IMR-90 (cell line): Measurements from ENCODE around the gene C15orf39. TPM values are rescaled to one million over a fixed set of nuclear protein-coding genes. Genes with fewer than 3 reads are reported as not detected.

Experiments
- ATAC-seq: fragments of 200-7000 bp; cut with Tn5 transposase; 2 replicates; pipeline ENCODE4 v1.9.1; 2020; ENCODE audit warnings: low read depth, mild to moderate bottlenecking, moderate library complexity
- BruUV-seq: library from RNA; stranded (reverse); fragments of 400-500 nt; replicated peaks from 2 replicates; lab custom pipeline; 2021; lab: Mats Ljungman, UMichigan
- CTCF ChIA-PET: fragments of 300-600 bp; formaldehyde crosslinking; extraction: SDS; loops from one replicate; lab custom pipeline; 2021; ENCODE audit warnings: antibody characterized with exemption; lab: Yijun Ruan, JAX
- POLR2A ChIA-PET: fragments of 300-600 bp; sonication (Branson Sonifier 250); formaldehyde crosslinking; loops from one replicate; lab custom pipeline; 2022; ENCODE audit warnings: antibody characterized with exemption; ENCODE audit not compliant: unreplicated experiment; lab: Charles Lee
- DNase-seq: peaks from one replicate; pipeline ENCODE4 v3.0.0; 2013
- H2AFZ ChIP-seq: replicated peaks from 2 replicates; pipeline ENCODE3; 2013; ENCODE audit warnings: low read length, mild to moderate bottlenecking; ENCODE audit not compliant: poor library complexity
- H2AK5ac ChIP-seq: 2 replicates; pipeline ENCODE4 v1.6.1; 2013; ENCODE audit warnings: low read depth, low read length, inconsistent platforms
- H2AK9ac ChIP-seq: replicated peaks from 2 replicates; pipeline ENCODE3; 2013; ENCODE audit warnings: mild to moderate bottlenecking, low read depth, low read length, moderate library complexity; ENCODE audit not compliant: poor library complexity
- H2BK120ac ChIP-seq: 2 replicates; pipeline ENCODE4 v1.6.1; 2013; ENCODE audit warnings: low read depth, low read length, inconsistent platforms
- H2BK15ac ChIP-seq: 3 replicates; pipeline ENCODE4 v1.6.1; 2013; ENCODE audit warnings: low read depth, low read length, inconsistent platforms
- H2BK20ac ChIP-seq: 2 replicates; pipeline ENCODE4 v1.6.1; 2013; ENCODE audit warnings: low read depth, mild to moderate bottlenecking, inconsistent platforms, low read length, moderate library complexity
- H2BK5ac ChIP-seq: 2 replicates; pipeline ENCODE4 v1.6.1; 2013; ENCODE audit warnings: mild to moderate bottlenecking, low read depth, low read length, inconsistent platforms; ENCODE audit not compliant: poor library complexity, severe bottlenecking
- H3K14ac ChIP-seq: replicated peaks from 2 replicates; pipeline ENCODE4 v1.6.1; 2013; ENCODE audit warnings: low read depth, low read length, inconsistent platforms
- H3K18ac ChIP-seq: 2 replicates; pipeline ENCODE4 v1.6.1; 2013; ENCODE audit warnings: low read depth, low read length, control low read depth
- H3K23ac ChIP-seq: 2 replicates; pipeline ENCODE4 v1.6.1; 2013; ENCODE audit warnings: low read depth, low read length, inconsistent platforms
- H3K27ac ChIP-seq: 2 replicates; pipeline ENCODE4 v1.5.1; 2013; ENCODE audit warnings: mild to moderate bottlenecking, control low read depth, low read length; ENCODE audit not compliant: insufficient read depth
- H3K27me3 ChIP-seq: 2 replicates; pipeline ENCODE4 v1.6.1; 2013; ENCODE audit warnings: low read length; ENCODE audit not compliant: control insufficient read depth, insufficient read depth
- H3K36me3 ChIP-seq: 2 replicates; pipeline ENCODE4 v1.6.1; 2013; ENCODE audit warnings: low read length, mixed read lengths; ENCODE audit not compliant: control insufficient read depth, insufficient read depth
- H3K4ac ChIP-seq: 2 replicates; pipeline ENCODE4 v1.6.1; 2013; ENCODE audit warnings: low read depth, low read length, inconsistent platforms
- H3K4me1 ChIP-seq: 2 replicates; pipeline ENCODE4 v1.6.1; 2013; ENCODE audit warnings: low read length, mixed read lengths; ENCODE audit not compliant: control insufficient read depth, insufficient read depth
- H3K4me2 ChIP-seq: 2 replicates; pipeline ENCODE4 v1.6.1; 2013; ENCODE audit warnings: low read depth, mild to moderate bottlenecking, control low read depth, low read length, moderate library complexity
- H3K4me3 ChIP-seq: 2 replicates; pipeline ENCODE4 v1.5.1; 2013; ENCODE audit warnings: low read depth, mild to moderate bottlenecking, control low read depth, low read length, moderate library complexity; ENCODE audit not compliant: insufficient read depth
- H3K56ac ChIP-seq: 2 replicates; pipeline ENCODE4 v1.6.1; 2013; ENCODE audit warnings: low read length, inconsistent platforms; ENCODE audit not compliant: insufficient read depth; ENCODE audit errors: extremely low read depth
- H3K79me1 ChIP-seq, 2 experiments: 2 replicates each; pipeline ENCODE4 v1.6.1; 2013; ENCODE audit warnings: low read length in 2 of 2, inconsistent platforms in 1 of 2, low read depth in 1 of 2
- H3K9ac ChIP-seq: 2 replicates; pipeline ENCODE4 v1.6.1; 2013; ENCODE audit warnings: low read depth, low read length, control low read depth
- H3K9me1 ChIP-seq: 2 replicates; pipeline ENCODE4 v1.6.1; 2013; ENCODE audit warnings: low read length, inconsistent platforms; ENCODE audit not compliant: insufficient read depth
- H3K9me3 ChIP-seq: 2 replicates; pipeline ENCODE4 v1.6.1; 2013; ENCODE audit warnings: low read length; ENCODE audit not compliant: control insufficient read depth, insufficient read depth
- H4K20me1 ChIP-seq: 2 replicates; pipeline ENCODE4 v1.6.1; 2013; ENCODE audit warnings: low read length, inconsistent platforms; ENCODE audit not compliant: insufficient read depth
- H4K5ac ChIP-seq: 2 replicates; pipeline ENCODE4 v1.6.1; 2013; ENCODE audit warnings: mild to moderate bottlenecking, low read depth, low read length, control low read depth
- H4K8ac ChIP-seq, 2 experiments: 2 replicates each; pipeline ENCODE4 v1.6.1; 2013; ENCODE audit warnings: low read depth in 2 of 2, low read length in 2 of 2, control low read depth in 1 of 2, inconsistent platforms in 1 of 2
- H4K91ac ChIP-seq: 2 replicates; pipeline ENCODE4 v1.6.1; 2013; ENCODE audit warnings: low read depth, low read length, inconsistent platforms; ENCODE audit not compliant: insufficient read depth
- BHLHE40 ChIP-seq: fragments of 150-350 bp; IDR thresholded peaks from 2 replicates; pipeline ENCODE4 v1.6.1; 2016; ENCODE audit warnings: mild to moderate bottlenecking, low read depth, low read length
- CEBPB ChIP-seq: IDR thresholded peaks from 2 replicates; pipeline ENCODE4 v1.6.1; 2012; ENCODE audit warnings: low read depth, low read length, improper control_type of control experiment
- CHD1 ChIP-seq: IDR thresholded peaks from 2 replicates; pipeline ENCODE4 v1.6.1; 2012; ENCODE audit warnings: low read depth, low read length, improper control_type of control experiment
- CTCF ChIP-seq: conservative IDR thresholded peaks from 2 replicates; pipeline ENCODE4 v1.5.1; 2012; ENCODE audit warnings: mild to moderate bottlenecking, low read depth, low read length, improper control_type of control experiment
- ELK1 ChIP-seq: fragments of 150-350 bp; IDR thresholded peaks from 2 replicates; pipeline ENCODE4 v1.6.1; 2016; ENCODE audit warnings: low read depth, mild to moderate bottlenecking, low read length, moderate library complexity, borderline replicate concordance
- FOS ChIP-seq: fragments of 150-350 bp; IDR thresholded peaks from 2 replicates; pipeline ENCODE4 v1.6.1; 2016; ENCODE audit warnings: low read depth, low read length
- MAFK ChIP-seq: IDR thresholded peaks from 2 replicates; pipeline ENCODE4 v1.6.1; 2012; ENCODE audit warnings: low read depth, low read length, improper control_type of control experiment
- MAZ ChIP-seq: IDR thresholded peaks from 2 replicates; pipeline ENCODE4 v1.6.1; 2012; ENCODE audit warnings: low read depth, mild to moderate bottlenecking, low read length, improper control_type of control experiment, moderate library complexity, borderline replicate concordance
- MXI1 ChIP-seq: IDR thresholded peaks from 2 replicates; pipeline ENCODE4 v1.6.1; 2012; ENCODE audit warnings: low read depth, mild to moderate bottlenecking, low read length, moderate library complexity, borderline replicate concordance
- NFE2L2 ChIP-seq: fragments of 150-350 bp; IDR thresholded peaks from 2 replicates; pipeline ENCODE4 v1.6.1; 2016; ENCODE audit warnings: low read depth, mild to moderate bottlenecking, low read length
- POLR2A ChIP-seq: IDR thresholded peaks from 2 replicates; pipeline ENCODE4 v1.6.1; 2012; ENCODE audit warnings: mild to moderate bottlenecking, low read depth, low read length
- RAD21 ChIP-seq: IDR thresholded peaks from 2 replicates; pipeline ENCODE4 v1.6.1; 2012; ENCODE audit warnings: low read length, improper control_type of control experiment
- RCOR1 ChIP-seq: IDR thresholded peaks from 2 replicates; pipeline ENCODE4 v1.6.1; 2012; ENCODE audit warnings: mild to moderate bottlenecking, low read length, improper control_type of control experiment; ENCODE audit not compliant: insufficient replicate concordance
- RFX5 ChIP-seq: IDR thresholded peaks from 2 replicates; pipeline ENCODE4 v1.8.0; 2012; ENCODE audit warnings: low read depth, mild to moderate bottlenecking, low read length, moderate library complexity
- SMC3 ChIP-seq: fragments of 150-350 bp; IDR thresholded peaks from 2 replicates; pipeline ENCODE4 v1.6.1; 2016; ENCODE audit warnings: low read depth, mild to moderate bottlenecking, antibody characterized with exemption, low read length, moderate library complexity
- USF2 ChIP-seq: fragments of 150-350 bp; IDR thresholded peaks from 2 replicates; pipeline ENCODE4 v1.6.1; 2017; ENCODE audit warnings: mild to moderate bottlenecking, antibody characterized with exemption, low read length, low read depth
- WGBS, 2 experiments: methylation state at CpG; one replicate each; pipeline versions ENCODE4 v1.1.5 to v1.1.7; 2013; ENCODE audit warnings: missing lambda C conversion rate in 2 of 2; ENCODE audit not compliant: insufficient read length in 1 of 2; ENCODE audit errors: extremely low coverage in 2 of 2; 5-methylcytosine and 5-hydroxymethylcytosine counted together
- dilution Hi-C: fragments of 300-500 bp; cut with HindIII; formaldehyde crosslinking; loops from one replicate; pipeline ENCODE4 v1.14.3; 2018; ENCODE audit warnings: low sequenced_read_pairs; ENCODE audit not compliant: unreplicated experiment
- in situ Hi-C: fragments of 300-500 bp; cut with MboI; formaldehyde crosslinking; loops from 3 replicates; pipeline ENCODE4 v1.14.3; 2019; ENCODE audit warnings: low sequenced_read_pairs, inconsistent platforms, mixed read lengths
- intact Hi-C: fragments of 100-400 bp; cut with micrococcal nuclease; formaldehyde crosslinking; loops from 2 replicates; pipeline ENCODE4 v1.10.0; 2022
- polyA plus RNA-seq, 3 experiments: library from polyadenylated mRNA; depleted of rRNA; stranded (reverse); fragments of >200 nt; gene quantifications; 2 replicates each; pipeline ENCODE4 v1.2.3, GENCODE V29; 2012; ENCODE audit warnings: low replicate concordance in 1 of 3
- total RNA-seq: library from RNA; depleted of rRNA; stranded (reverse); fragments of >200 nt; gene quantifications from 2 replicates; pipeline ENCODE4 v1.2.3, GENCODE V29; 2012

C15orf39 gene
- total and polyA plus RNA-seq, 2 of the 4 experiments (the other 2 are of a cell fraction): 1.3 to 5.7 TPM

- in situ Hi-C loops (no loop called here), dilution Hi-C loops (no loop called here), intact Hi-C loops (no loop called here)
- no peak overlapping the region for H2AK9ac ChIP-seq
- no peak overlapping the region for H2BK20ac ChIP-seq
- H3K27me3 ChIP-seq: no peaks in the 10 kb centered on the region
- H2BK120ac ChIP-seq: no peak overlapping the region
- H2AK5ac ChIP-seq: no peak overlapping the region
- no peak for ATAC-seq
- no peak overlapping the region for H2BK15ac ChIP-seq
- H3K27ac ChIP-seq: no peak overlapping the region
- H2AFZ ChIP-seq: no peak overlapping the region
- H3K9ac ChIP-seq: no peak overlapping the region
- no peak overlapping the region for H4K5ac ChIP-seq
- H3K23ac ChIP-seq: no peak overlapping the region
- H4K20me1 ChIP-seq: peaks cover 97% of the 10 kb centered on the region
- no peak for DNase-seq
- H3K4me1 ChIP-seq: no peaks in the 10 kb centered on the region; the same call in 1 of the 2 replicates
- ChIA-PET POLR2A (no interaction called here), CTCF (no interaction called here)
- H3K18ac ChIP-seq: no peak overlapping the region
- no peak overlapping the region for H2BK5ac ChIP-seq
- no peak overlapping the region for H3K14ac ChIP-seq
- no TSS peak for BruUV-seq
- H3K79me1 ChIP-seq: peaks cover 17 to 72% of the 10 kb centered on the region in 2 experiments
- H3K4me2 ChIP-seq: no peak overlapping the region
- no peaks in the 10 kb centered on the region for H3K9me1 ChIP-seq
- peaks cover 68% of the 10 kb centered on the region for H3K36me3 ChIP-seq
- H4K91ac ChIP-seq: no peak overlapping the region
- H3K4me3 ChIP-seq: no peak overlapping the region
- no peak overlapping the region for H4K8ac ChIP-seq
- TF ChIP-seq NFE2L2 (no peak), MXI1 (no peak), RFX5 (no peak), CHD1 (no peak), CEBPB (no peak), MAFK (no peak), SMC3 (no peak), BHLHE40 (no peak), MAZ (no peak), ELK1 (no peak), POLR2A (no peak), RCOR1 (no peak), FOS (no peak), CTCF (no peak), RAD21 (no peak), USF2 (no peak)
- H3K4ac ChIP-seq: no peak overlapping the region
- no peaks in the 10 kb centered on the region for H3K9me3 ChIP-seq
- H3K56ac ChIP-seq: no peak overlapping the region
- 69% methylated on average over 4 of the region's 8 CpGs; no CpG with 5 or more reads in 1 of the 2 experiments for WGBS, 2 experiments
Measured at GRCh38 chr15:75209289-75209676, 7.6 kb downstream of the C15orf39 start.
